Naive thymus-derived CD8-positive, alpha-beta T cell (primary cell): ENCODE data around the gene PPP1R13B. TPM values are rescaled to one million over a fixed set of nuclear protein-coding genes. Genes with fewer than 3 reads are reported as not detected.

Source experiments
- ATAC-seq, 2 donors: fragments of 150-1000 bp; cut with Tn5 transposase in 1 of 2; sonication (Bioruptor Pico), chemical (Tn5 transposase) in 1 of 2; 1 replicate in 1 of 2; 2 replicates in 1 of 2; pipeline ENCODE4 v1.10.0; 2021; ENCODE audit warnings: mild to moderate bottlenecking in 2 of 2, moderate library complexity in 2 of 2
- POLR2A ChIA-PET: fragments of 350-600 bp; sonication (Branson Sonifier 250); formaldehyde crosslinking; loops from one replicate; lab custom pipeline; 2021; ENCODE audit warnings: antibody characterized with exemption; lab: Charles Lee
- DNase-seq, 10 donors: peaks; one replicate each; pipeline versions ENCODE4 v3.0.0 to v3.0.0-alpha.2; 2020 to 2022
- H3K27ac Mint-ChIP-seq, 10 donors: one replicate each; pipeline ENCODE4 v1.8.0; 2020 to 2022; ENCODE audit warnings: mild to moderate bottlenecking in 10 of 10, mixed read lengths in 10 of 10, moderate library complexity in 4 of 10, inconsistent platforms in 1 of 10
- H3K27me3 Mint-ChIP-seq, 5 donors: one replicate each; pipeline ENCODE4 v1.8.0; 2021 to 2022; ENCODE audit warnings: mixed read lengths in 5 of 5
- H3K36me3 Mint-ChIP-seq, 3 donors: one replicate each; pipeline ENCODE4 v1.8.0; 2020 to 2022; ENCODE audit warnings: mixed read lengths in 3 of 3, mild to moderate bottlenecking in 2 of 3, inconsistent platforms in 1 of 3
- H3K4me1 Mint-ChIP-seq, 4 donors: one replicate each; pipeline ENCODE4 v1.8.0; 2021 to 2022; ENCODE audit warnings: mixed read lengths in 4 of 4
- H3K4me3 Mint-ChIP-seq, 10 donors: one replicate each; pipeline ENCODE4 v1.8.0; 2020 to 2022; ENCODE audit warnings: mild to moderate bottlenecking in 10 of 10, mixed read lengths in 10 of 10, moderate library complexity in 6 of 10, inconsistent platforms in 1 of 10
- H3K9me3 Mint-ChIP-seq, 9 donors: one replicate each; pipeline ENCODE4 v1.8.0; 2020 to 2022; ENCODE audit warnings: mixed read lengths in 9 of 9, mild to moderate bottlenecking in 3 of 9, inconsistent platforms in 1 of 9, moderate library complexity in 1 of 9
- polyA plus RNA-seq, 3 donors: library from polyadenylated mRNA; unstranded; fragments of 300-500 nt; fragmentation: Illumina TruSeq; gene quantifications; one replicate each; pipeline ENCODE4 v1.2.3, GENCODE V29; 2021
- total RNA-seq, 8 experiments: library from RNA in 2 of 8; stranded (reverse) in 2 of 8; gene quantifications; one replicate each; pipeline ENCODE4 v1.2.3 and lab custom pipeline; 2021 to 2026

PPP1R13B gene
- total and polyA plus RNA-seq, 5 experiments from 2014 or later, result 2.5 to 40.3 (median 6.8) TPM

- Mint-ChIP-seq H3K4me3 (no peak overlapping the region), H3K27me3 (no peaks in the 10 kb centered on the region), H3K36me3 (peaks cover 0 to 40% (median 5%) of the 10 kb centered on the region in 3 donors), H3K4me1 (no peaks in the 10 kb centered on the region), H3K9me3 (no peaks in the 10 kb centered on the region), H3K27ac (peak overlapping the region in 2 of 10 donors; percentile 37 to 63)
- ATAC-seq (no peak), DNase-seq (no peak)
- POLR2A ChIA-PET, result interaction anchor here (0.5 to 2.0 kb wide), 2 partner anchors 18 to 170 kb away, joined by 5 read pairs; partner anchors contain the start of genes XRCC3 and ZFYVE21
Observed at GRCh38 chr14:103733651-103734050, 113.7 kb downstream of the PPP1R13B start.

- POLR2A ChIA-PET, result interaction anchor here (0.5 to 2.0 kb wide), 2 partner anchors 17 to 169 kb away, joined by 5 read pairs; partner anchors contain the start of genes XRCC3 and ZFYVE21
- peaks cover 0 to 34% (median 2%) of the 10 kb centered on the region in 3 donors for H3K36me3 Mint-ChIP-seq
- no peak for DNase-seq
Observed at GRCh38 chr14:103732868-103733620, 114.3 kb downstream of the PPP1R13B start.

GRCh38 chr14:103731916-103732867 is 115.2 kb downstream of the PPP1R13B start:
- Mint-ChIP-seq H3K27me3 (no peaks in the 10 kb centered on the region), H3K36me3 (peaks cover 0 to 28% (median 2%) of the 10 kb centered on the region in 3 donors), H3K9me3 (no peaks in the 10 kb centered on the region), H3K4me3 (no peak overlapping the region), H3K27ac (peak overlapping the region in 1 of 10 donors; percentile 60), H3K4me1 (no peaks in the 10 kb centered on the region)
- DNase-seq (no peak), ATAC-seq (no peak)
- POLR2A ChIA-PET, result no interaction called here

More at GRCh38 chr14:103732868-103733620, 114.3 kb downstream of the PPP1R13B start:
- Mint-ChIP-seq H3K4me1 (no peaks in the 10 kb centered on the region), H3K4me3 (no peak overlapping the region), H3K9me3 (no peaks in the 10 kb centered on the region), H3K27me3 (no peaks in the 10 kb centered on the region), H3K27ac (peak overlapping the region in 3 of 10 donors; percentile 9 to 61 (median 60))
- no peak for ATAC-seq

- H3K4me1 Mint-ChIP-seq, result no peaks in the 10 kb centered on the region
- H3K9me3 Mint-ChIP-seq, result no peaks in the 10 kb centered on the region
- no peaks in the 10 kb centered on the region for H3K27me3 Mint-ChIP-seq
- no peak overlapping the region for H3K27ac Mint-ChIP-seq
- peaks cover 0 to 25% (median 2%) of the 10 kb centered on the region in 3 donors for H3K36me3 Mint-ChIP-seq
- DNase-seq, result no peak
- POLR2A ChIA-PET, result no interaction called here
- no peak overlapping the region for H3K4me3 Mint-ChIP-seq
- ATAC-seq, result no peak
Observed at GRCh38 chr14:103731481-103731880, 115.9 kb downstream of the PPP1R13B start.

GRCh38 chr14:103730490-103731035 is 116.8 kb downstream of the PPP1R13B start:
- Mint-ChIP-seq H3K36me3 (peaks cover 0 to 25% (median 2%) of the 10 kb centered on the region in 3 donors), H3K27me3 (no peaks in the 10 kb centered on the region), H3K4me1 (no peaks in the 10 kb centered on the region), H3K9me3 (no peaks in the 10 kb centered on the region), H3K4me3 (no peak overlapping the region), H3K27ac (peak overlapping the region in 4 of 10 donors; percentile 6 to 77 (median 32))
- ATAC-seq (no peak), DNase-seq (no peak)
- POLR2A ChIA-PET, result no interaction called here

GRCh38 chr14:103729496-103730448 is 117.6 kb downstream of the PPP1R13B start:
- Mint-ChIP-seq H3K27me3 (no peaks in the 10 kb centered on the region), H3K9me3 (no peaks in the 10 kb centered on the region), H3K36me3 (peaks cover 0 to 25% (median 2%) of the 10 kb centered on the region in 3 donors), H3K4me3 (no peak overlapping the region), H3K4me1 (no peaks in the 10 kb centered on the region), H3K27ac (peak overlapping the region in 1 of 10 donors; percentile 77)
- POLR2A ChIA-PET, result no interaction called here
- ATAC-seq, result no peak
- no peak for DNase-seq

GRCh38 chr14:103728721-103729120 is 118.7 kb downstream of the PPP1R13B start:
- POLR2A ChIA-PET, result no interaction called here
- ATAC-seq (no peak), DNase-seq (no peak)
- Mint-ChIP-seq H3K36me3 (peaks cover 0 to 19% (median 2%) of the 10 kb centered on the region in 3 donors), H3K27me3 (no peaks in the 10 kb centered on the region), H3K4me1 (no peaks in the 10 kb centered on the region), H3K27ac (no peak overlapping the region), H3K4me3 (no peak overlapping the region), H3K9me3 (no peaks in the 10 kb centered on the region)

- Mint-ChIP-seq H3K27me3 (no peaks in the 10 kb centered on the region), H3K9me3 (no peaks in the 10 kb centered on the region), H3K27ac (no peak overlapping the region), H3K4me3 (no peak overlapping the region), H3K4me1 (no peaks in the 10 kb centered on the region), H3K36me3 (peaks cover 0 to 14% (median 2%) of the 10 kb centered on the region in 3 donors)
- POLR2A ChIA-PET, result no interaction called here
- ATAC-seq, result no peak
- no peak for DNase-seq
Observed at GRCh38 chr14:103728141-103728540, 119.2 kb downstream of the PPP1R13B start.

GRCh38 chr14:103727313-103727980 is 119.9 kb downstream of the PPP1R13B start:
- Mint-ChIP-seq H3K9me3 (no peaks in the 10 kb centered on the region), H3K27ac (no peak overlapping the region), H3K4me3 (no peak overlapping the region), H3K36me3 (peaks cover 0 to 9% (median 2%) of the 10 kb centered on the region in 3 donors), H3K27me3 (no peaks in the 10 kb centered on the region), H3K4me1 (no peaks in the 10 kb centered on the region)
- POLR2A ChIA-PET, result no interaction called here
- ATAC-seq (peak in 1 of 2 donors; percentile 33), DNase-seq (no peak)

GRCh38 chr14:103726474-103726873 is 120.9 kb downstream of the PPP1R13B start:
- ATAC-seq (no peak), DNase-seq (no peak)
- peak overlapping the region in 1 of 10 donors; percentile 19 for H3K27ac Mint-ChIP-seq
- no peaks in the 10 kb centered on the region for H3K27me3 Mint-ChIP-seq
- H3K4me1 Mint-ChIP-seq, result no peaks in the 10 kb centered on the region
- H3K4me3 Mint-ChIP-seq, result no peak overlapping the region
- no peaks in the 10 kb centered on the region for H3K9me3 Mint-ChIP-seq
- POLR2A ChIA-PET, result interaction anchor here (1.1 kb wide), 1 partner anchor 11 kb away, joined by 4 read pairs; the partner anchor contains the start of genes XRCC3 and ZFYVE21
- H3K36me3 Mint-ChIP-seq, result peaks cover 0 to 9% (median 2%) of the 10 kb centered on the region in 3 donors

- H3K9me3 Mint-ChIP-seq, result no peaks in the 10 kb centered on the region
- ATAC-seq (no peak), DNase-seq (no peak)
- H3K36me3 Mint-ChIP-seq, result peaks cover 0 to 9% (median 2%) of the 10 kb centered on the region in 3 donors
- no peaks in the 10 kb centered on the region for H3K4me1 Mint-ChIP-seq
- H3K4me3 Mint-ChIP-seq, result no peak overlapping the region
- POLR2A ChIA-PET, result interaction anchor here (1.1 kb wide), 1 partner anchor 10 kb away, joined by 4 read pairs; the partner anchor contains the start of genes XRCC3 and ZFYVE21
- peak overlapping the region in 2 of 10 donors; percentile 19 to 71 for H3K27ac Mint-ChIP-seq
- H3K27me3 Mint-ChIP-seq, result no peaks in the 10 kb centered on the region
Observed at GRCh38 chr14:103725739-103726395, 121.5 kb downstream of the PPP1R13B start.
